ENCODE measurements around the gene KIAA0232. TPM values are rescaled to one million over a fixed set of nuclear protein-coding genes. Genes with fewer than 3 reads are reported as not detected.

The KIAA0232 gene
- total and polyA plus RNA-seq, 2 experiments from 2014 or later, result 20.6 to 21.7 TPM

DNA sequence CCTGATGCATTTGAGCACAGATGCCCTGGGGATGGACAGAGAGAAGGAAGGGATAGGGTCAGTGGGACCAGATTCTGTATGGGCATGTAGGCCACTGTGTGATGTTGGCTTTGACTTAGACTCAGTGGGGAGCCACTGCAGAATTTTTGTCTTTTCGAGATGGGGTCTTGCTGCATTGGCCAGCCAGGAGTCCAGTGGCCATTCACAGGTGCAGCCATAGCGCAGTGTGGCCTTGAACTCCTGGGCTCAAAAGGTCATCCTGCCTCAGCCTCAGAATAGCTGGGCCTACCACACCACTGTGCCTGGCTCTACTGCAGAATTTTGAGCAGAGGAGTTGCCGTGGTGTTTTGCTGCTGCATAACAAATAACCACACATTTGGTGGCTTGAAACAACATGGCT lies 149.9 kb downstream of the KIAA0232 start:
- no peak overlapping the region for H3K9ac ChIP-seq
- peaks cover 9% of the 10 kb centered on the region; the same call in 1 of the 2 replicates for H3K79me2 ChIP-seq (ENCODE audit: insufficient read depth)
- no peak overlapping the region for H3K27ac ChIP-seq
- no peak for DNase-seq
- no peak overlapping the region for H2AFZ ChIP-seq
- no peak overlapping the region for H3K4me2 ChIP-seq (ENCODE audit: unreplicated experiment)
- H3F3A ChIP-seq (ENCODE audit: insufficient read depth), result no peaks in the 10 kb centered on the region
- H3K4me3 ChIP-seq, result no peak overlapping the region
- in situ Hi-C loops (cut with MboI), result no loop called here
- TF ChIP-seq EZH2phosphoT487 (IDR thresholded peaks at IDR 0.05; ENCODE audit: insufficient read depth, low read depth), result no peak
- TF ChIP-seq EZH2 (IDR thresholded peaks at IDR 0.05; ENCODE audit: insufficient read depth, poor library complexity, severe bottlenecking), result no peak
- H4K20me1 ChIP-seq (ENCODE audit: insufficient read depth), result no peaks in the 10 kb centered on the region
- H3K27me3 ChIP-seq (replicated peaks; ENCODE audit: insufficient read depth), result no peaks in the 10 kb centered on the region
- 75 to 80% methylated on average over 3 of the region's 3 CpGs for WGBS, 2 experiments (ENCODE audit: low coverage in 1 of 2, low lambda C conversion rate in 2 of 2, missing lambda C conversion rate in 2 of 2)
- no peaks in the 10 kb centered on the region for H3K9me3 ChIP-seq (ENCODE audit: low read depth)
- no peaks in the 10 kb centered on the region for H3K4me1 ChIP-seq (ENCODE audit: insufficient read depth)
- no peaks in the 10 kb centered on the region for H3K36me3 ChIP-seq (ENCODE audit: low read depth)
- no peaks in the 10 kb centered on the region for H3K9me2 ChIP-seq (ENCODE audit: insufficient read depth)

DNA sequence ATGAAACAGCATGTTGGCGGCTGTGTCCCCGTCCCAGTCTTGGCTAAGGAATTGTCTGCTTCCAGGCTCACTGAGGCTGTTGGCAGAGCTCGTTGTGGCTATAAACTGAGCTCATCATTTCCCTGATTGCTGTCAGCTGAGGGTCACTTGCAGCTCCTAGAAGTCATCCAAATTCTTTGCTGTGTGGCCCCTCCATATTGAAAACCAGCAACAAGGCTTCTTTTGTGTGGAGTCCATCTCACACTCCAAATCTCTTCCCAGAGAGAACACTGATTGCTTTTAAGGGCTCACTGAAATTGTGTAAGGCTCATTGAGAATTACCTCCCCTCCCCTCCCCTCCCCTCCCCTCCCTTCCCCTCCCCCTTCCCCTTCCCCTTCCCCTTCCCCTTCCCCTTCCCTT lies 150.4 kb downstream of the KIAA0232 start:
- Histone ChIP-seq H3K27ac (no peak overlapping the region), H3K4me1 (ENCODE audit: insufficient read depth) (no peaks in the 10 kb centered on the region), H3F3A (ENCODE audit: insufficient read depth) (no peaks in the 10 kb centered on the region), H3K79me2 (ENCODE audit: insufficient read depth) (peaks cover 8% of the 10 kb centered on the region; the same call in 1 of the 2 replicates), H3K9ac (no peak overlapping the region), H3K9me2 (ENCODE audit: insufficient read depth) (no peaks in the 10 kb centered on the region), H3K4me2 (ENCODE audit: unreplicated experiment) (no peak overlapping the region), H3K27me3 (replicated peaks; ENCODE audit: insufficient read depth) (no peaks in the 10 kb centered on the region), H3K4me3 (no peak overlapping the region), H3K36me3 (ENCODE audit: low read depth) (no peaks in the 10 kb centered on the region), H3K9me3 (ENCODE audit: low read depth) (no peaks in the 10 kb centered on the region), H2AFZ (no peak overlapping the region), H4K20me1 (ENCODE audit: insufficient read depth) (no peaks in the 10 kb centered on the region)
- DNase-seq, result no peak
- in situ Hi-C loops (cut with MboI), result no loop called here
- no peak for TF ChIP-seq EZH2 (IDR thresholded peaks at IDR 0.05; ENCODE audit: insufficient read depth, poor library complexity, severe bottlenecking)
- no peak for TF ChIP-seq EZH2phosphoT487 (IDR thresholded peaks at IDR 0.05; ENCODE audit: insufficient read depth, low read depth)
- 75% methylated on average over 3 of the region's 3 CpGs for WGBS, 2 experiments (ENCODE audit: low coverage in 1 of 2, low lambda C conversion rate in 2 of 2, missing lambda C conversion rate in 2 of 2)

Other genes starting within 250 kb of the KIAA0232 start
- 40.1 and 50.1 TPM in 2 replicates for gene MAN2B2, start 207.5 kb upstream of the KIAA0232 start, total RNA-seq (2014; rRNA removed; shearing (Covaris generic))
- 28.7 and 30.5 TPM in 2 replicates for gene MAN2B2, start 207.5 kb upstream of the KIAA0232 start, polyA plus RNA-seq (2016; fragmentation: Nextera tagmentation; extraction: Ambion mirVana)
- gene MRFAP1, start 142.0 kb upstream of the KIAA0232 start, total RNA-seq (2014; rRNA removed; shearing (Covaris generic)), result 95.7 and 108 TPM in 2 replicates
- gene MRFAP1, start 142.0 kb upstream of the KIAA0232 start, polyA plus RNA-seq (2016; fragmentation: Nextera tagmentation; extraction: Ambion mirVana), result 261 and 273 TPM in 2 replicates
- gene S100P, start 88.8 kb upstream of the KIAA0232 start, total RNA-seq (2014; rRNA removed; shearing (Covaris generic)), result 0.38 TPM in 1 of 2 replicates, not detected in the other
- gene S100P, start 88.8 kb upstream of the KIAA0232 start, polyA plus RNA-seq (2016; fragmentation: Nextera tagmentation; extraction: Ambion mirVana), result 0.80 TPM in 1 of 2 replicates, not detected in the other
- 44.1 and 62.6 TPM in 2 replicates for gene MRFAP1L1, start 72.9 kb upstream of the KIAA0232 start, total RNA-seq (2014; rRNA removed; shearing (Covaris generic))
- 43.9 and 46.1 TPM in 2 replicates for gene MRFAP1L1, start 72.9 kb upstream of the KIAA0232 start, polyA plus RNA-seq (2016; fragmentation: Nextera tagmentation; extraction: Ambion mirVana)
- 22.9 and 27.3 TPM in 2 replicates for gene BLOC1S4, start 66.6 kb upstream of the KIAA0232 start, total RNA-seq (2014; rRNA removed; shearing (Covaris generic))
- 22.7 and 23.3 TPM in 2 replicates for gene BLOC1S4, start 66.6 kb upstream of the KIAA0232 start, polyA plus RNA-seq (2016; fragmentation: Nextera tagmentation; extraction: Ambion mirVana)
- 39.1 and 48.7 TPM in 2 replicates for gene TBC1D14, start 127.1 kb downstream of the KIAA0232 start, total RNA-seq (2014; rRNA removed; shearing (Covaris generic))
- 20.0 and 20.4 TPM in 2 replicates for gene TBC1D14, start 127.1 kb downstream of the KIAA0232 start, polyA plus RNA-seq (2016; fragmentation: Nextera tagmentation; extraction: Ambion mirVana)

All from GM23248 (cell line).